CD4-positive, alpha-beta T cell treated with Interleukin-15 for 4 hours (primary cell): ENCODE results near the gene RPP14.
"Not testable (repeated sequence)": the region's sequence is repeated elsewhere in the genome, so short reads cannot be mapped to it uniquely, and the experiment has no call there.

ENCODE experiments used
- DNase-seq: peaks from one replicate; pipeline ENCODE4 v3.0.0-alpha.2; 2020; ENCODE audit warnings: low spot score

RPP14 gene

GRCh38 chr3:58332575-58333188 is 26.6 kb downstream of the RPP14 start, which contains the start of gene PXK:
Gene PXK, plus strand, starts transcription at chr3:58332892. Its CDS starts 97 bp downstream, at chr3:58332989.
- peak; percentile 75 for DNase-seq

GRCh38 chr3:58333206-58334012 is 27.4 kb downstream of the RPP14 start:
- no peak for DNase-seq

GRCh38 chr3:58334013-58334321 is 27.9 kb downstream of the RPP14 start:
- no peak for DNase-seq

GRCh38 chr3:58334506-58334884 is 28.4 kb downstream of the RPP14 start:
- no peak for DNase-seq

- no peak for DNase-seq
Observed at GRCh38 chr3:58335652-58335947, 29.6 kb downstream of the RPP14 start.

- DNase-seq, result no peak
Observed at GRCh38 chr3:58336135-58336882, 30.3 kb downstream of the RPP14 start.

GRCh38 chr3:58337190-58337589 is 31.1 kb downstream of the RPP14 start:
- no peak for DNase-seq

- not testable (repeated sequence) for DNase-seq
Observed at GRCh38 chr3:58339146-58339545, 33.1 kb downstream of the RPP14 start.

GRCh38 chr3:58340594-58341244 is 34.7 kb downstream of the RPP14 start:
- no peak for DNase-seq

GRCh38 chr3:58341376-58341775 is 35.3 kb downstream of the RPP14 start:
- DNase-seq, result no peak

GRCh38 chr3:58342676-58343075 is 36.6 kb downstream of the RPP14 start:
- no peak for DNase-seq

GRCh38 chr3:58345457-58345856 is 39.4 kb downstream of the RPP14 start:
- DNase-seq, result no peak

GRCh38 chr3:58346368-58346767 is 40.3 kb downstream of the RPP14 start:
- no peak for DNase-seq

GRCh38 chr3:58347984-58348383 is 41.9 kb downstream of the RPP14 start:
- no peak for DNase-seq

- peak; percentile 25 for DNase-seq
Observed at GRCh38 chr3:58349792-58350626, 44.0 kb downstream of the RPP14 start.

- DNase-seq, result no peak
Observed at GRCh38 chr3:58350627-58351013, 44.6 kb downstream of the RPP14 start.

GRCh38 chr3:58351920-58352319 is 45.9 kb downstream of the RPP14 start:
- no peak for DNase-seq

- no peak for DNase-seq
Observed at GRCh38 chr3:58352626-58353025, 46.6 kb downstream of the RPP14 start.

GRCh38 chr3:58353722-58354553 is 47.9 kb downstream of the RPP14 start:
- peak; percentile 2 for DNase-seq

GRCh38 chr3:58355179-58355578 is 49.1 kb downstream of the RPP14 start:
- DNase-seq, result no peak

- DNase-seq, result no peak
Observed at GRCh38 chr3:58356054-58356453, 50.0 kb downstream of the RPP14 start.
